Stimulated activated CD8-positive, alpha-beta memory T cell treated with anti-CD3 and anti-CD28 coated beads, Interleukin-15, amount 100 ng/mL, for 4 hours (primary cell): ENCODE data around the gene PDZD2.
"Not testable (repeated sequence)": the region's sequence is repeated elsewhere in the genome, so short reads cannot be mapped to it uniquely, and the experiment has no call there.

Source experiments
- DNase-seq, 2 donors: peaks; one replicate each; pipeline ENCODE4 v3.0.0-alpha.2; 2020; ENCODE audit warnings: low read depth in 2 of 2

Gene PDZD2

GRCh38 chr5:32076699-32077695 is 438.1 kb downstream of the PDZD2 start:
- no peak for DNase-seq

GRCh38 chr5:32078855-32079254 is 439.9 kb downstream of the PDZD2 start:
- DNase-seq: not testable (repeated sequence)

- DNase-seq: not testable (repeated sequence)
These were observed 441.6 kb downstream of the PDZD2 start for GRCh38 chr5:32080565-32080964.

- DNase-seq: no peak
These were observed 443.8 kb downstream of the PDZD2 start for GRCh38 chr5:32082701-32083100.

GRCh38 chr5:32083981-32084430 is 445.1 kb downstream of the PDZD2 start:
- DNase-seq: no peak

- no peak for DNase-seq
These were observed 448.5 kb downstream of the PDZD2 start for GRCh38 chr5:32087086-32088082.

GRCh38 chr5:32088214-32088613 is 449.3 kb downstream of the PDZD2 start:
- no peak for DNase-seq

GRCh38 chr5:32089146-32090000 is 450.4 kb downstream of the PDZD2 start:
- DNase-seq: no peak

- no peak for DNase-seq
These were observed 451.3 kb downstream of the PDZD2 start for GRCh38 chr5:32090026-32090754.

- no peak for DNase-seq
These were observed 451.8 kb downstream of the PDZD2 start for GRCh38 chr5:32090755-32091128.

- DNase-seq: peak in 1 of 2 donors; percentile 43
These were observed 454.2 kb downstream of the PDZD2 start for GRCh38 chr5:32092938-32093812.

GRCh38 chr5:32094691-32095090 is 455.8 kb downstream of the PDZD2 start:
- DNase-seq: no peak

- no peak for DNase-seq
These were observed 456.3 kb downstream of the PDZD2 start for GRCh38 chr5:32095261-32095671.

GRCh38 chr5:32096891-32097595 is 458.1 kb downstream of the PDZD2 start:
- no peak for DNase-seq

GRCh38 chr5:32098291-32098690 is 459.4 kb downstream of the PDZD2 start:
- no peak for DNase-seq

GRCh38 chr5:32098890-32099310 is 460.0 kb downstream of the PDZD2 start:
- no peak for DNase-seq

- no peak for DNase-seq
These were observed 460.6 kb downstream of the PDZD2 start for GRCh38 chr5:32099486-32100035.

GRCh38 chr5:32100230-32100629 is 461.3 kb downstream of the PDZD2 start:
- DNase-seq: no peak
